ENCODE results near the gene MAD1L1. TPM values are rescaled to one million over a fixed set of nuclear protein-coding genes. Genes with fewer than 3 reads are reported as not detected.

The MAD1L1 gene
- total RNA-seq, 1 donor from 2014 or later: 56.2 TPM

DNA sequence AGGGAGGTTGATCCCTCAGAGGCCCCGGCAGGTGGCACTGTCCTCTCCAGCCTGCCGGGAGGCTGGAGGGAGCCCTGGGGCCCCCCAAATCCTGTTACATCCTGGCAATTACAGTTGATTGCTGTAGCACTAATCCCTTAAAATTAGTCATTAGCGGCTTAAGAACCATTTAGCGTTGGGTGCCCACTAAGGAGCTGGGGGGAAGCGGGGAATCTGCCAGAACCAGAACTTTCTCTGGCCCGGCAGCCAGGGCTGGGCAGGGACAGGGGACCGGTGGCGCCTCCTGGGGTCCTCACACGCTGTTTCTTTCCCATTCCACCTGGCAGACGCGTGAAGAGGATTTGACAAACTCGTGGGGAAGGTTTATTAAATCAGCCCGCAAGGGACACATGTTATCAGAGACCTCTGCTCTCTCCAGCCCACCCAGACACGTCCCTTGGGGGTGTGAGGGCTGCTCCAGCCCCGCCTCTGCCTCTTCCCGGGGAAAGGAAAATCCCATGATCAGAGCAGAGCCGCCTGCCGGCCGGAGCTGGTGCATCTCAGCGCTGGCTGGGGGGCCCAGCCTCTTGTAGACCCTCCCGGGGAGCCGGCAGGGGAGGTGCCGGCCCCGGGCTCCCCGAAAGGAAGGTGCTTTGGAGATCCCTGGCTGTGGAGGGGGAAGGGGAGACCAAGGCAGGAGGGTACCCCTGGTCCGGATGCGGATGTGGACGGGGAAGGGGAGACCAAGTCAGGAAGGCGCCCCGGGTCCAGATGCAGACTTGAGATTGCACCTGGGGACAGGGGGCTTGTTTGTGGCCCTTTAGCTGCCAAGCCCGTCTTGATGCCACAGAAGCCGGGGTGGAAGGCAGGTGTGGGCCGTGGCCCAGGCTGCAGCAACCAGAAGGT, 420.0 kb downstream of the MAD1L1 start:
- Mint-ChIP-seq H3K4me1 (ENCODE audit: low read depth) (no peaks in the 10 kb centered on the region), H3K27me3 (ENCODE audit: insufficient read depth) (peaks cover 1% of the 10 kb centered on the region)
- DNase-seq (ENCODE audit: low spot score): no peak

DNA sequence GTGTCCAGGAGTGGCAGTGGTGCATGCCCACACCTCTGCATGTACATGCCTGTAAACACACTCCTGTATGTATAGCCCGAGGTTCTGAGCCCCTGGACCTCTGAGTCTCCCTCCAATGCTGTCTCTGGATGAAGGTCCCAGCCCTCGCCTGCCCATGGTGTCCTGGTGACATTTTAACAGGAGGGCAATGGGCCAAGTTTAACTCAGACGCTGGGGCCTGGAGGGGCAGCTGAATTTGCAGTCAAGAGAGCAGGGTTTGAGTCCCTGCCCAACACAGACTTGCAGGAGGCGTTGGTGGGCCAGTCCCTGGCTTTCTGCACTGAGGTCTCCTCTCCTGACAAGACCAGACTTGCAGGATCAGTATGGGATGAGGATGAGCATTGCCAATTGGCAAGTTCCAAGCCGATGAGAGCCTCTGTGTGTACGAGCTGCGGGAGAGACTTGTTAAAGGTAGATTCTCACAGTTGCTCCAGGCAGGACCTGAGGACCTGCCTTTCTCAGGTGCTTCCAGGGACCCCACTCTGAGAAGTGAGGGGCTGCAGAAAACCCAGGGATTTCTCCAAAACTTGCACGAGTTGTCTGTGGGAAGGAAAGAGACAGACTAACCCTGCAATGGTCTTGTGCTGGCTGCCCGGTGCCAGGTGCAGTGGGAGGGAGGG, 420.8 kb downstream of the MAD1L1 start:
- H3K27ac Mint-ChIP-seq: no peak overlapping the region
- H3K9me3 Mint-ChIP-seq: no peaks in the 10 kb centered on the region
- no peak for DNase-seq (ENCODE audit: low spot score)
- intact Hi-C loops (cut with micrococcal nuclease): no loop called here
- H3K4me3 Mint-ChIP-seq: no peak overlapping the region
- H3K27me3 Mint-ChIP-seq (ENCODE audit: insufficient read depth): peaks cover 1% of the 10 kb centered on the region
- H3K36me3 Mint-ChIP-seq (ENCODE audit: low read depth): no peaks in the 10 kb centered on the region
- no peaks in the 10 kb centered on the region for H3K4me1 Mint-ChIP-seq (ENCODE audit: low read depth)

More for the DNA sequence above, 420.0 kb downstream of the MAD1L1 start:
- Mint-ChIP-seq H3K9me3 (no peaks in the 10 kb centered on the region), H3K27ac (no peak overlapping the region), H3K4me3 (no peak overlapping the region), H3K36me3 (ENCODE audit: low read depth) (no peaks in the 10 kb centered on the region)
- intact Hi-C loops (cut with micrococcal nuclease): no loop called here

DNA sequence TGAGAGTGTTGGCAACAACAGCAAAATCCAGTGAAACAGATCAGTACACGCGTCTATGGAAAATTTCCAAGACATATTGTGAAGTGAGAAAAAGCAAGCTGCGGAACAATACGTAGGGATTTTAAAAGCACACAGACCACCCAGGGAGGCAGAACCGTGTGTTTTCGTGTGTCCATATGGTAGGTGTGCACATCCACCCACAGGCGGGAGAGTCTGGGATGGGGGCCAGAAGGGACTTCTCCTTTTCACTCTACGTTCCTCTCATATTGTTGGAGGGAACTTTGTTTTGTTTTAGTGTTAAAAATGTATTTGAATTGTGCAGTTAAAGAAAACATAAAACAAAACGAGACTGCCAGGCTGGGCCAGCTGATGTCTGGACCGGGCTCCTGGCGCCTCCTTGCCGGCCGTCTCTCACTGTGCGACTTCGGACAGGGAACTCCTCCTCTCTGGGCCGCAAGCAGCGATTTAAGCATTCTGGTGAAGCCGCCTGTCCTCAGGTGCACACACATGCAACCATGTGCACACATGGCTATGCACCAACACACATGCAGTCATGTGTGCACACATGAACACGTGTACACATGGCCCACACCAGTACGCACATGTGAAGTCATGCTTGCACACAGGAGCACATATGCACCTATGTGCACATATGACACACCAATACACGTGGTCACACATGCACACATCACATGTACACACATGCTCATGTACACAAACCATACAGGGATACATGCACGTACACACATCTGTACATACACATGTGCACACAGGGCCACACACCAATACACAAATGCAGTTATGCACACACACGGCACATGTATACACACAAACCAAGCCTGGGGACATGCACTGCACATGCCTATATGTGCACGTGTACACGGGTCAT, 421.5 kb downstream of the MAD1L1 start:
- Mint-ChIP-seq H3K4me1 (ENCODE audit: low read depth) (no peaks in the 10 kb centered on the region), H3K4me3 (no peak overlapping the region), H3K36me3 (ENCODE audit: low read depth) (no peaks in the 10 kb centered on the region), H3K9me3 (no peaks in the 10 kb centered on the region), H3K27me3 (ENCODE audit: insufficient read depth) (peaks cover 1% of the 10 kb centered on the region), H3K27ac (no peak overlapping the region)
- intact Hi-C loops (cut with micrococcal nuclease): no loop called here
- DNase-seq (ENCODE audit: low spot score): no peak

DNA sequence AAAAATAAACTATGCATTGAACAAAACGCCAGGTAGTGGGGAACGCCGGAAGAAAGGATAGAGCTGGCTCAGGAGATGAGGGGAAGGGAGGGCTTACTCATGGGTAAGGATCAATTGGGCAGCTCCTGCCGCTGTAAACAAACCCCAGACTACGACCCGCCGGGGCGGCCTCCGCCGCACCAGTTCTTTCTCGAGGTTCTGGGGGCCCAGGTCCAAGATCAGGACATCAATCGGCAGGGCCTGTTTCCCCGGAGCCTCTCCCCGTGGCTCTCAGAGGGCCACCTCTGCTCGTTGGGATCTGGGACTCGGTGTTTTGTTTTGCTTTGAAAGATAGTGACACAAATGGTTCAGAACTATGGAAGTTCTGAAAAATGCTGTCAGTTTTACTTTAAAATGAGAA, 422.2 kb downstream of the MAD1L1 start:
- H3K4me3 Mint-ChIP-seq: no peak overlapping the region
- no peak overlapping the region for H3K27ac Mint-ChIP-seq
- H3K4me1 Mint-ChIP-seq (ENCODE audit: low read depth): no peaks in the 10 kb centered on the region
- H3K9me3 Mint-ChIP-seq: no peaks in the 10 kb centered on the region
- H3K27me3 Mint-ChIP-seq (ENCODE audit: insufficient read depth): peaks cover 1% of the 10 kb centered on the region
- H3K36me3 Mint-ChIP-seq (ENCODE audit: low read depth): no peaks in the 10 kb centered on the region
- no peak for DNase-seq (ENCODE audit: low spot score)
- intact Hi-C loops (cut with micrococcal nuclease): no loop called here

DNA sequence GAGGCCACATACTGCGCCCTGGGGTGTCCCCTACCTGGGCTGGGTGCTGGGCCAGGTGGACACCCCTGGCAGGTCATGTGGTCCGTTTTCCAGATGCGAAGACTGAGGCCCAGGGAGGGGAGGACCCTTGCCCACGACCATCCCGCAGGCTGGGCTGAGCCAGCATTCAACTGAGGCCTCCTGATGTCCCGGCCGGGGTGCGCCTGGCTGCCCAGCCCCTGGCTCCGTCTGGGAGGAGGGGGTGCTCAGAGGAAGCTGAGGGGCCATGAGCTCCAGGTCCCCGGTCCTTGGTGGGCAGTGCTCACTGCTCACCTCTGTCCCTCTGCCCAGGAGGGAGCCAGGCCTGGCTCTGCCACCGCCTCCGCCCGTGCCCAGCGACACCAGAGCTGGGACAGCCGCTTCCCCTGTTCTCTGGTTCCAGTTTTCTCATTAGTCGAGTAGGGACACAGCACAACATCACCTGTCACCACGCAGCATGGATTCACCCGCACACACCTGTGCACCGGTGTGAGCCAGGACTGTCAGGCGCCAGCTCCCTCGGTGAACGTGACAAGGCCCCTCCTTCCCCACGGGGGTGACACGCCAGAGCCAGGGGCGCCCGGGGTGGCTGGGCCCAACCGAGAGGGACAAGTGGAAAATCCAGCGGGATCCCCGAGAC, 423.0 kb downstream of the MAD1L1 start:
- no peak for DNase-seq (ENCODE audit: low spot score)
- H3K4me1 Mint-ChIP-seq (ENCODE audit: low read depth): no peaks in the 10 kb centered on the region
- intact Hi-C loops (cut with micrococcal nuclease): no loop called here
- H3K9me3 Mint-ChIP-seq: no peaks in the 10 kb centered on the region
- no peaks in the 10 kb centered on the region for H3K36me3 Mint-ChIP-seq (ENCODE audit: low read depth)
- H3K27ac Mint-ChIP-seq: no peak overlapping the region
- H3K27me3 Mint-ChIP-seq (ENCODE audit: insufficient read depth): peaks cover 1% of the 10 kb centered on the region
- no peak overlapping the region for H3K4me3 Mint-ChIP-seq

GRCh38 chr7:1809070-1809469, 423.7 kb downstream of the MAD1L1 start:
- H3K4me3 Mint-ChIP-seq: no peak overlapping the region
- no peaks in the 10 kb centered on the region for H3K4me1 Mint-ChIP-seq (ENCODE audit: low read depth)
- intact Hi-C loops (cut with micrococcal nuclease): no loop called here
- no peak for DNase-seq (ENCODE audit: low spot score)
- no peak overlapping the region for H3K27ac Mint-ChIP-seq
- H3K27me3 Mint-ChIP-seq (ENCODE audit: insufficient read depth): peaks cover 1% of the 10 kb centered on the region
- no peaks in the 10 kb centered on the region for H3K36me3 Mint-ChIP-seq (ENCODE audit: low read depth)
- no peaks in the 10 kb centered on the region for H3K9me3 Mint-ChIP-seq

DNA sequence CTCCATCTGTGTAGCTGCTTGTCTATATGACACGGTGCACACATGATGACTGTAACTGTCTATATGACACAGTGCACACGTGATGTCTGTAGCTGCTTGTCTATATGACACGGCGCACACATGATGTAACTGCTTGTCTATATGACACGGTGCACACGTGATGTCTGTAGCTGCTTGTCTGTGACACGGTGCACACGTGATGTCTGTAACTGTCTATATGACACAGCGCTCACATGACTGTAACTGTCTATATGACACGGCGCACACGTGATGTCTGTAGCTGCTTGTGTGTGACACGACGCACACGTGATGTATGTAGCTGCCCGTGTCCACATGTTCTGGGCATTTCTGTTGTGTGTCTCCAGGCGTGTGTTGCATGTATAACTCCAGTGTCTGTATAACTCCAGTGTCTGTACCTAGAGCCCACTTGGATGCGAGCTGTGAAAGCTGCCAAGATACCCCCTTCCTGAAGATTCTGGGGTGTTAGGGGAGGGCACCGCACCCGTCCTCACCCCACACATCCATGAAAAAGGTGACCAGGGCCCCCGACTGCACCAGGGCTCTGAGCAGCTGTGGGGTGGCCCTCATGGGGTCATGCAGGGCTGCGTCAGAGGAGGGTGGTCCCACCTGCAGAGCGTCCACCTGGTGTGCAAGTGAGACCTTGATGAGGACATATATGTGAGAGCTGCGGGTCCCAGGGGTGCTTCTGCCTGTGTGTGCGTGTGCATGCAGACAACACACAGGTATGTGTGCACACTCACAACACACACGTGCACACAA, 424.7 kb downstream of the MAD1L1 start:
- Mint-ChIP-seq H3K27me3 (ENCODE audit: insufficient read depth) (peaks cover 1% of the 10 kb centered on the region), H3K9me3 (no peaks in the 10 kb centered on the region), H3K36me3 (ENCODE audit: low read depth) (no peaks in the 10 kb centered on the region), H3K4me3 (no peak overlapping the region), H3K27ac (no peak overlapping the region), H3K4me1 (ENCODE audit: low read depth) (no peaks in the 10 kb centered on the region)
- intact Hi-C loops (cut with micrococcal nuclease): no loop called here
- no peak for DNase-seq (ENCODE audit: low spot score)

GRCh38 chr7:1806354-1806753, 426.4 kb downstream of the MAD1L1 start:
- H3K27me3 Mint-ChIP-seq (ENCODE audit: insufficient read depth): peaks cover 1% of the 10 kb centered on the region
- no peaks in the 10 kb centered on the region for H3K4me1 Mint-ChIP-seq (ENCODE audit: low read depth)
- no peak overlapping the region for H3K27ac Mint-ChIP-seq
- DNase-seq (ENCODE audit: low spot score): no peak
- H3K9me3 Mint-ChIP-seq: no peaks in the 10 kb centered on the region
- H3K4me3 Mint-ChIP-seq: no peak overlapping the region
- intact Hi-C loops (cut with micrococcal nuclease): no loop called here
- H3K36me3 Mint-ChIP-seq (ENCODE audit: low read depth): no peaks in the 10 kb centered on the region

GRCh38 chr7:1804310-1804709, 428.4 kb downstream of the MAD1L1 start:
- H3K4me3 Mint-ChIP-seq: no peak overlapping the region
- H3K36me3 Mint-ChIP-seq (ENCODE audit: low read depth): no peaks in the 10 kb centered on the region
- no peak for DNase-seq (ENCODE audit: low spot score)
- H3K9me3 Mint-ChIP-seq: no peaks in the 10 kb centered on the region
- H3K4me1 Mint-ChIP-seq (ENCODE audit: low read depth): no peaks in the 10 kb centered on the region
- peaks cover 2% of the 10 kb centered on the region for H3K27me3 Mint-ChIP-seq (ENCODE audit: insufficient read depth)
- H3K27ac Mint-ChIP-seq: no peak overlapping the region
- intact Hi-C loops (cut with micrococcal nuclease): no loop called here

DNA sequence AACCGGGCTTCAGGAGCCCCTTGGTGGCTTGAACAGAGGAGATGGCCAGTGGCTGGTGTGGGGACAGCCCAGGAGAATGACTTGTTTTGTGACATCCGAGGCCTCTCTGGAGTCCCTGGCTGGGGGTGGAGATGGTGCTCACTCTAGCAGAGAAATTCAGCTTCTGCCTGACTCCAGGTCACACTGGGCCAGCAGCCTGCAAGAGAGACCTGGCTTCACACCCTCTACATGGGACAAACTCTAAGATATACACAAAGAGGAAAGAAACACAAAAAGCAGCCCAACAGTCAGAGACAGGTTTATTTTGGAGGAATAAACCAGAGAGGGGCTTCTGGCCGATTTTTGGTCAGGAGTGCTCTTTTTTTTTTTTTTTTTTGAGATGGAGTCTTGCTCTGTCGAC, 429.8 kb downstream of the MAD1L1 start:
- H3K4me3 Mint-ChIP-seq: no peak overlapping the region
- no peaks in the 10 kb centered on the region for H3K9me3 Mint-ChIP-seq
- H3K36me3 Mint-ChIP-seq (ENCODE audit: low read depth): no peaks in the 10 kb centered on the region
- peaks cover 2% of the 10 kb centered on the region for H3K27me3 Mint-ChIP-seq (ENCODE audit: insufficient read depth)
- no peak for DNase-seq (ENCODE audit: low spot score)
- H3K4me1 Mint-ChIP-seq (ENCODE audit: low read depth): no peaks in the 10 kb centered on the region
- intact Hi-C loops (cut with micrococcal nuclease): no loop called here
- no peak overlapping the region for H3K27ac Mint-ChIP-seq

DNA sequence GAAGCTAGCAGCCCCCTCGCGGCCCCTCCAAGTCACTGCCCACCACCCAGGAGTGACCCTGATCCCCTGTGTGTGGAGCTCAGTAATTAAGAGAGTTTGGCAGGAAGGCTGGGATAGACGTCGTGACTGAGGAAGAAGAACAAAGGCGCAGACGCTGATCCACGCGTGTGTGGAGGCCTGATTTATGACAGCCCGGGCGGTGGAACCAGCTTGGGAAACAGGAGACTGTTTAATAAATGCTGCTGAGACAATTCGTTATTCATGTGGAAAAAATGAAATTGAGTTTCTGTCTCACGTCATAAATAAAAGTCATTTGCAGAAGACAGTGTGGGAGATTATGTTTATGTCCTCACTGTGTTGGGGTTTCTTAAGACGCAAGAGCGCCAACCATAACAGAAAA, 431.8 kb downstream of the MAD1L1 start:
- DNase-seq (ENCODE audit: low spot score): no peak
- Mint-ChIP-seq H3K4me1 (ENCODE audit: low read depth) (no peaks in the 10 kb centered on the region), H3K36me3 (ENCODE audit: low read depth) (no peaks in the 10 kb centered on the region), H3K27ac (no peak overlapping the region), H3K27me3 (ENCODE audit: insufficient read depth) (peaks cover 6% of the 10 kb centered on the region), H3K4me3 (no peak overlapping the region), H3K9me3 (peaks cover under 1% of the 10 kb centered on the region)
- intact Hi-C loops (cut with micrococcal nuclease): no loop called here

GRCh38 chr7:1798191-1798590, 434.6 kb downstream of the MAD1L1 start:
- Mint-ChIP-seq H3K27ac (no peak overlapping the region), H3K4me1 (ENCODE audit: low read depth) (no peaks in the 10 kb centered on the region), H3K36me3 (ENCODE audit: low read depth) (no peaks in the 10 kb centered on the region), H3K27me3 (ENCODE audit: insufficient read depth) (peaks cover 6% of the 10 kb centered on the region), H3K4me3 (no peak overlapping the region), H3K9me3 (peaks cover 21% of the 10 kb centered on the region)
- intact Hi-C loops (cut with micrococcal nuclease): no loop called here
- DNase-seq (ENCODE audit: low spot score): no peak
